HepG2 (cell line): ENCODE data around the gene JMJD4. TPM values are rescaled to one million over a fixed set of nuclear protein-coding genes. Genes with fewer than 3 reads are reported as not detected.
"Not testable (repeated sequence)": the region's sequence is repeated elsewhere in the genome, so short reads cannot be mapped to it uniquely, and the experiment has no call there.

Experiments
- ATAC-seq: fragments of 200-7000 bp; cut with Tn5 transposase; 3 replicates; pipeline ENCODE4 v1.9.1; 2020; ENCODE audit warnings: mild to moderate bottlenecking, moderate library complexity
- BruUV-seq: library from RNA; stranded (reverse); fragments of 400-500 nt; replicated peaks from 2 replicates; lab custom pipeline; 2021; lab: Mats Ljungman, UMichigan
- CTCF ChIA-PET: fragments of 300-600 bp; formaldehyde crosslinking; extraction: SDS; loops from one replicate; lab custom pipeline; 2021; ENCODE audit warnings: low total read pairs, inconsistent platforms, low intra/inter-chr PET ratio; lab: Yijun Ruan, JAX
- POLR2A ChIA-PET: fragments of 350-600 bp; sonication (Branson Sonifier 250); formaldehyde crosslinking; loops from one replicate; lab custom pipeline; 2020; ENCODE audit warnings: antibody characterized with exemption, inconsistent platforms; lab: Yijun Ruan, JAX
- DNase-seq: peaks from one replicate; pipeline ENCODE4 v3.0.0-alpha.2; 2015; ENCODE audit warnings: low spot score
- FAIRE-seq: peaks from 3 replicates; lab custom pipeline; 2011; peaks lifted over from hg19 to GRCh38; lab: Jason Lieb, UNC
- H2AFZ ChIP-seq: one replicate; pipeline ENCODE4 v1.6.1; 2011; ENCODE audit warnings: low read length, inconsistent platforms
- H3K27ac ChIP-seq: fragments of 300-600 bp; 3 replicates; pipeline ENCODE4 v1.8.0; 2011; ENCODE audit warnings: mixed run types, mild to moderate bottlenecking, mixed read lengths, low read length, inconsistent platforms; ENCODE audit not compliant: insufficient read depth; ENCODE audit errors: extremely low read length
- H3K27me3 ChIP-seq, 2 experiments: fragments of 200-600 bp in 1 of 2; 2 replicates in 1 of 2; 3 replicates in 1 of 2; pipeline versions ENCODE4 v1.6.0 to v1.8.0; 2011; ENCODE audit warnings: low read length in 2 of 2, mild to moderate bottlenecking in 2 of 2, moderate library complexity in 2 of 2, inconsistent platforms in 1 of 2; ENCODE audit not compliant: insufficient read depth in 2 of 2, control insufficient read depth in 1 of 2
- H3K36me3 ChIP-seq, 2 experiments: fragments of 200-600 bp in 1 of 2; replicated peaks in 1 of 2; 2 replicates in 1 of 2; 3 replicates in 1 of 2; pipeline versions ENCODE4 v1.5.1 to v1.8.0; 2011; ENCODE audit warnings: low read length in 2 of 2, inconsistent platforms in 1 of 2; ENCODE audit not compliant: insufficient read depth in 2 of 2, control insufficient read depth in 1 of 2
- H3K4me1 ChIP-seq: 2 replicates; pipeline ENCODE4 v1.5.1; 2012; ENCODE audit warnings: low read length, inconsistent platforms; ENCODE audit not compliant: insufficient read depth
- H3K4me2 ChIP-seq: 2 replicates; pipeline ENCODE4 v1.6.0; 2011; ENCODE audit warnings: low read depth, low read length, inconsistent platforms
- H3K4me3 ChIP-seq, 3 experiments: fragments of 200-600 bp in 1 of 3; sonication (generic), shearing (Covaris generic) in 1 of 3; replicated peaks in 1 of 3; 2 replicates each; pipeline ENCODE4 v1.5.1; 2011 to 2016; ENCODE audit warnings: low read length in 3 of 3, inconsistent platforms in 2 of 3, low read depth in 2 of 3, mild to moderate bottlenecking in 2 of 3, control low read depth in 1 of 3, mixed read lengths in 1 of 3; ENCODE audit not compliant: insufficient read depth in 1 of 3
- H3K79me2 ChIP-seq: one replicate; pipeline ENCODE4 v1.6.1; 2011; ENCODE audit warnings: low read length, inconsistent platforms; ENCODE audit not compliant: insufficient read depth
- H3K9ac ChIP-seq: 2 replicates; pipeline ENCODE4 v1.6.0; 2011; ENCODE audit warnings: mild to moderate bottlenecking, low read depth, low read length, inconsistent platforms; ENCODE audit not compliant: insufficient read depth
- H3K9me3 ChIP-seq: 2 replicates; pipeline ENCODE4 v1.5.1; 2012; ENCODE audit warnings: mild to moderate bottlenecking, low read length
- H4K20me1 ChIP-seq: 2 replicates; pipeline ENCODE4 v1.6.0; 2011; ENCODE audit warnings: inconsistent platforms, mild to moderate bottlenecking, low read length, moderate library complexity; ENCODE audit not compliant: insufficient read depth
- ARID2 ChIP-seq: sonication (generic); formaldehyde crosslinking; IDR thresholded peaks from 2 replicates; pipeline ENCODE4 v1.8.1; 2022; ENCODE audit warnings: mild to moderate bottlenecking, missing genetic modification reagents, borderline replicate concordance
- FIP1L1 ChIP-seq: fragments of 200-400 bp; formaldehyde crosslinking; IDR thresholded peaks from 2 replicates; pipeline ENCODE4 v1.6.1; 2018; ENCODE audit warnings: low read depth, mild to moderate bottlenecking, low read length, moderate library complexity, borderline replicate concordance; ENCODE audit not compliant: insufficient read depth
- MLLT10 ChIP-seq: sonication (generic); formaldehyde crosslinking; IDR thresholded peaks from 2 replicates; pipeline ENCODE4 v1.4.0; 2020; ENCODE audit warnings: missing genetic modification reagents
- PHF20 ChIP-seq: sonication (generic); formaldehyde crosslinking; IDR thresholded peaks from 2 replicates; pipeline ENCODE4 v1.5.0; 2020; ENCODE audit warnings: mild to moderate bottlenecking, missing genetic modification reagents
- SP2 ChIP-seq: sonication (generic); formaldehyde crosslinking; IDR thresholded peaks from 2 replicates; pipeline ENCODE4 v1.5.1; 2020; ENCODE audit warnings: mild to moderate bottlenecking, missing genetic modification reagents
- ZNF704 ChIP-seq: sonication (generic); formaldehyde crosslinking; IDR thresholded peaks from 2 replicates; pipeline ENCODE4 v1.8.1; 2023; ENCODE audit warnings: mild to moderate bottlenecking, inconsistent platforms, moderate library complexity, missing genetic modification reagents, borderline replicate concordance
- ZNF777 ChIP-seq: sonication (generic); formaldehyde crosslinking; IDR thresholded peaks from 2 replicates; pipeline ENCODE4 v1.4.0; 2020; ENCODE audit warnings: missing genetic modification reagents
- ZNF790 ChIP-seq: sonication (generic); formaldehyde crosslinking; IDR thresholded peaks from 2 replicates; pipeline ENCODE4 v1.8.0; 2022; ENCODE audit warnings: missing genetic modification reagents, mild to moderate bottlenecking, borderline replicate concordance
- ZNF891 ChIP-seq: sonication (generic); formaldehyde crosslinking; IDR thresholded peaks from 2 replicates; pipeline ENCODE4 v1.5.0; 2020; ENCODE audit warnings: mild to moderate bottlenecking, missing genetic modification reagents
- WGBS: methylation state at CpG from one replicate; pipeline ENCODE4 v1.1.6; 2017; ENCODE audit warnings: low lambda C conversion rate; 5-methylcytosine and 5-hydroxymethylcytosine counted together
- in situ Hi-C: cut with HindIII; loops from 2 replicates; pipeline ENCODE4 v1.10.0; 2017; ENCODE audit warnings: low pct_unique_long_range_greater_than_20kb; ENCODE audit not compliant: extremely low pct_ligation_motif_present
- intact Hi-C: fragments of 100-400 bp; cut with micrococcal nuclease; formaldehyde crosslinking; loops from one replicate; pipeline ENCODE4 v1.10.0; 2022; ENCODE audit not compliant: unreplicated experiment
- polyA plus RNA-seq, 8 experiments: library from polyadenylated mRNA; depleted of rRNA in 3 of 8; stranded (reverse) in 7 of 8; unstranded in 1 of 8; fragments of >200 nt; fragmentation: Illumina TruSeq in 4 of 8; extraction: Trizol in 4 of 8; gene quantifications; 2 replicates each; pipeline versions ENCODE4 v1.2.1 to v1.2.3, GENCODE V29; 2011 to 2016; ENCODE audit warnings: low read depth in 4 of 8, missing spikeins in 1 of 8, mixed read lengths in 1 of 8; ENCODE audit not compliant: insufficient read depth in 1 of 8
- total RNA-seq, 5 experiments: library from RNA; depleted of rRNA; stranded (reverse); fragments of >200 nt; fragmentation: Illumina TruSeq; extraction: Trizol; gene quantifications; 2 replicates each; pipeline ENCODE4 v1.2.3, GENCODE V29; 2016; ENCODE audit warnings: low read depth in 1 of 5
- TF ChIP-seq, protein P1 (sequence below): sonication (generic); formaldehyde crosslinking; IDR thresholded peaks from 2 replicates; pipeline ENCODE4 v1.8.0; 2022; ENCODE audit warnings: mild to moderate bottlenecking, missing genetic modification reagents; ENCODE audit not compliant: insufficient replicate concordance
- TF ChIP-seq, protein P2 (sequence below): sonication (generic); formaldehyde crosslinking; conservative IDR thresholded peaks from 2 replicates; pipeline ENCODE4 v1.5.0; 2020; ENCODE audit warnings: missing genetic modification reagents
- TF ChIP-seq, protein P3 (sequence below): IDR thresholded peaks from 2 replicates; pipeline ENCODE4 v1.6.1; 2016; ENCODE audit warnings: mild to moderate bottlenecking

JMJD4 gene
- total and polyA plus RNA-seq, 2 of the 13 experiments (the other 11 are each of a cell fraction or from before 2014, with no cell fraction given): 10.2 to 29.0 TPM

GRCh38 chr1:227712648-227713047 is 22.5 kb downstream of the JMJD4 start:
- FAIRE-seq (no peak), ATAC-seq (no peak)
- ChIA-PET POLR2A (no interaction called here), CTCF (no interaction called here)
- H3K9ac ChIP-seq: no peak overlapping the region
- H3K27me3 ChIP-seq: no peaks in the 10 kb centered on the region
- intact Hi-C loops: no loop called here
- H2AFZ ChIP-seq: no peak overlapping the region
- no peak overlapping the region for H3K27ac ChIP-seq
- H3K4me2 ChIP-seq: no peak overlapping the region
- no peak overlapping the region for H3K4me3 ChIP-seq
- no peaks in the 10 kb centered on the region for H4K20me1 ChIP-seq
- H3K9me3 ChIP-seq: no peaks in the 10 kb centered on the region
- BruUV-seq: no TSS peak
- no peaks in the 10 kb centered on the region for H3K79me2 ChIP-seq
- in situ Hi-C loops: no loop called here
- H3K4me1 ChIP-seq: no peaks in the 10 kb centered on the region
- no peaks in the 10 kb centered on the region for H3K36me3 ChIP-seq
- TF ChIP-seq PHF20 (CRISPR knock-in tag): no peak
- no peak for TF ChIP-seq ARID2 (CRISPR knock-in tag)
- no peak for TF ChIP-seq ZNF704
- no peak for TF ChIP-seq MLLT10 (CRISPR knock-in tag)
- TF ChIP-seq ZNF891 (CRISPR knock-in tag): no peak
- no peak for TF ChIP-seq ZNF790 (CRISPR knock-in tag)
- TF ChIP-seq FIP1L1: no peak
- TF ChIP-seq SP2 (CRISPR knock-in tag): no peak
- TF ChIP-seq, protein P1, sequence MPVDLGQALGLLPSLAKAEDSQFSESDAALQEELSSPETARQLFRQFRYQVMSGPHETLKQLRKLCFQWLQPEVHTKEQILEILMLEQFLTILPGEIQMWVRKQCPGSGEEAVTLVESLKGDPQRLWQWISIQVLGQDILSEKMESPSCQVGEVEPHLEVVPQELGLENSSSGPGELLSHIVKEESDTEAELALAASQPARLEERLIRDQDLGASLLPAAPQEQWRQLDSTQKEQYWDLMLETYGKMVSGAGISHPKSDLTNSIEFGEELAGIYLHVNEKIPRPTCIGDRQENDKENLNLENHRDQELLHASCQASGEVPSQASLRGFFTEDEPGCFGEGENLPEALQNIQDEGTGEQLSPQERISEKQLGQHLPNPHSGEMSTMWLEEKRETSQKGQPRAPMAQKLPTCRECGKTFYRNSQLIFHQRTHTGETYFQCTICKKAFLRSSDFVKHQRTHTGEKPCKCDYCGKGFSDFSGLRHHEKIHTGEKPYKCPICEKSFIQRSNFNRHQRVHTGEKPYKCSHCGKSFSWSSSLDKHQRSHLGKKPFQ (CRISPR knock-in tag): no peak
- TF ChIP-seq ZNF777: no peak
- TF ChIP-seq, protein P2, sequence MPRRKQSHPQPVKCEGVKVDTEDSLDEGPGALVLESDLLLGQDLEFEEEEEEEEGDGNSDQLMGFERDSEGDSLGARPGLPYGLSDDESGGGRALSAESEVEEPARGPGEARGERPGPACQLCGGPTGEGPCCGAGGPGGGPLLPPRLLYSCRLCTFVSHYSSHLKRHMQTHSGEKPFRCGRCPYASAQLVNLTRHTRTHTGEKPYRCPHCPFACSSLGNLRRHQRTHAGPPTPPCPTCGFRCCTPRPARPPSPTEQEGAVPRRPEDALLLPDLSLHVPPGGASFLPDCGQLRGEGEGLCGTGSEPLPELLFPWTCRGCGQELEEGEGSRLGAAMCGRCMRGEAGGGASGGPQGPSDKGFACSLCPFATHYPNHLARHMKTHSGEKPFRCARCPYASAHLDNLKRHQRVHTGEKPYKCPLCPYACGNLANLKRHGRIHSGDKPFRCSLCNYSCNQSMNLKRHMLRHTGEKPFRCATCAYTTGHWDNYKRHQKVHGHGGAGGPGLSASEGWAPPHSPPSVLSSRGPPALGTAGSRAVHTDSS (CRISPR knock-in tag): no peak
- TF ChIP-seq, protein P3, sequence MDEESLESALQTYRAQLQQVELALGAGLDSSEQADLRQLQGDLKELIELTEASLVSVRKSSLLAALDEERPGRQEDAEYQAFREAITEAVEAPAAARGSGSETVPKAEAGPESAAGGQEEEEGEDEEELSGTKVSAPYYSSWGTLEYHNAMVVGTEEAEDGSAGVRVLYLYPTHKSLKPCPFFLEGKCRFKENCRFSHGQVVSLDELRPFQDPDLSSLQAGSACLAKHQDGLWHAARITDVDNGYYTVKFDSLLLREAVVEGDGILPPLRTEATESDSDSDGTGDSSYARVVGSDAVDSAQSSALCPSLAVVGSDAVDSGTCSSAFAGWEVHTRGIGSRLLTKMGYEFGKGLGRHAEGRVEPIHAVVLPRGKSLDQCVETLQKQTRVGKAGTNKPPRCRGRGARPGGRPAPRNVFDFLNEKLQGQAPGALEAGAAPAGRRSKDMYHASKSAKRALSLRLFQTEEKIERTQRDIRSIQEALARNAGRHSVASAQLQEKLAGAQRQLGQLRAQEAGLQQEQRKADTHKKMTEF (CRISPR knock-in tag): no peak
- TF ChIP-seq, all 625 proteins: peak for 0
- DNase-seq: no peak

DNA sequence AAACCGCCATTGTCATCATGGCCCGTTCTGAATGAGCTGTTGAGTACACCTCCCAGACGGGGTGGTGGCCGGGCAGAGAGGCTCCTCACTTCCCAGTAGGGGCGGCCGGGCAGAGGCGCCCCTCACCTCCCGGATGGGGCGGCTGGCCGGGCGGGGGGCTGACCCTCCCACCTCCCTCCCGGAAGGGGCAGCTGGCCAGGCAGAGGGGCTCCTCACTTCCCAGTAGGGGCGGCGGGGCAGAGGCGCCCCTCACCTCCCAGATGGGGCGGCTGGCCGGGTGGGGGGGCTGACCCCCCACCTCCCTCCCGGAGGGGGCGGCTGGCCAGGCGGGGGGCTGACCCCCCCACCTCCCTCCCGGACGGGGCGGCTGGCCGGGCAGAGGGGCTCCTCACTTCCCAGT is 24.6 kb downstream of the JMJD4 start:
- H3K36me3 ChIP-seq, POLR2A ChIA-PET, H3K4me3 ChIP-seq, BruUV-seq, H3K9me3 ChIP-seq, H4K20me1 ChIP-seq, intact Hi-C loops, H3K4me2 ChIP-seq, H3K9ac ChIP-seq, DNase-seq, FAIRE-seq, ATAC-seq, H3K27ac ChIP-seq, CTCF ChIA-PET, H3K4me1 ChIP-seq, in situ Hi-C loops, H3K27me3 ChIP-seq, H2AFZ ChIP-seq, H3K79me2 ChIP-seq: not testable (repeated sequence)
- 84% methylated on average over 5 of the region's 24 CpGs for WGBS
